ENCODE data around the gene ARMC9.

DNA sequence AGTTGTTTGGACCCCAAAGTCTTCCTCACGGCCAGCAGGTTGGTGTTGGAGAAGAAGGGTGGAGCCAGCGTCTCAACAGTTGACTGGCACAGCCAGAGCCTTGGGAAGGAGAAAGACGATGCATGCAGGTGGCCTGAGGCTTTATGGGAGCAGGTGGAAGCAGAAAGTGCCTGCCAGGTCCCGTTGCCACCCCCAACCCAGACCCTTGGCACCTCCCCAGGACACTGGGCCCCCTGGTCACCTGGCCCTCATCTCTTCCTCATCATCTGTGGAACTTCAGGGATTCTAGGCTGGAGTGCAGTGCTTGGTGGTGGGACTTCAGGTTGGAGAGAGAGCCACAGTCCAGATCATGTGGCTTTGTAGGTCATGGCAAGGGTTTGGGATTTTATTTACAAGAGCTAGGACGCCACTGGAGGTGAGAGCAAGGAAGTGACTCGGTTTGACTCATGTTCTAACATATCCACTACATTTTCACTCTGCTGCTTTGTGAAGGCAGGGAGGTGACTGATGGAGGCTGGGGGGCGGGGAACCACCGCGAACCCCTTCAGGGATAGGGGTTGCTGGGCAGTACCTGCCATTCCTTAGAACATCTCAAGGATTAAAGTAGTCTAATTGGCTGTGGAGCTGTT, 134.6 kb downstream of the ARMC9 start:
- TF ChIP-seq, protein P1, sequence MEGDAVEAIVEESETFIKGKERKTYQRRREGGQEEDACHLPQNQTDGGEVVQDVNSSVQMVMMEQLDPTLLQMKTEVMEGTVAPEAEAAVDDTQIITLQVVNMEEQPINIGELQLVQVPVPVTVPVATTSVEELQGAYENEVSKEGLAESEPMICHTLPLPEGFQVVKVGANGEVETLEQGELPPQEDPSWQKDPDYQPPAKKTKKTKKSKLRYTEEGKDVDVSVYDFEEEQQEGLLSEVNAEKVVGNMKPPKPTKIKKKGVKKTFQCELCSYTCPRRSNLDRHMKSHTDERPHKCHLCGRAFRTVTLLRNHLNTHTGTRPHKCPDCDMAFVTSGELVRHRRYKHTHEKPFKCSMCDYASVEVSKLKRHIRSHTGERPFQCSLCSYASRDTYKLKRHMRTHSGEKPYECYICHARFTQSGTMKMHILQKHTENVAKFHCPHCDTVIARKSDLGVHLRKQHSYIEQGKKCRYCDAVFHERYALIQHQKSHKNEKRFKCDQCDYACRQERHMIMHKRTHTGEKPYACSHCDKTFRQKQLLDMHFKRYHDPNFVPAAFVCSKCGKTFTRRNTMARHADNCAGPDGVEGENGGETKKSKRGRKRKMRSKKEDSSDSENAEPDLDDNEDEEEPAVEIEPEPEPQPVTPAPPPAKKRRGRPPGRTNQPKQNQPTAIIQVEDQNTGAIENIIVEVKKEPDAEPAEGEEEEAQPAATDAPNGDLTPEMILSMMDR (IDR thresholded peaks at IDR 0.05) = no peak
- no peak for TF ChIP-seq POLR2A (IDR thresholded peaks at IDR 0.05)

Data from ovary (tissue), 3 donors.